HG02884 (cell line): Measurements from ENCODE around the gene WDR45B.
"Not testable (repeated sequence)": the region's sequence is repeated elsewhere in the genome, so short reads cannot be mapped to it uniquely, and the experiment has no call there.

Experiments
- ATAC-seq: cut with Tn5 transposase; IDR thresholded peaks from one replicate; pipeline ENCODE4 v1.9.1; 2021; ENCODE audit warnings: mild to moderate bottlenecking, moderate library complexity; ENCODE audit not compliant: unreplicated experiment

The WDR45B gene

DNA sequence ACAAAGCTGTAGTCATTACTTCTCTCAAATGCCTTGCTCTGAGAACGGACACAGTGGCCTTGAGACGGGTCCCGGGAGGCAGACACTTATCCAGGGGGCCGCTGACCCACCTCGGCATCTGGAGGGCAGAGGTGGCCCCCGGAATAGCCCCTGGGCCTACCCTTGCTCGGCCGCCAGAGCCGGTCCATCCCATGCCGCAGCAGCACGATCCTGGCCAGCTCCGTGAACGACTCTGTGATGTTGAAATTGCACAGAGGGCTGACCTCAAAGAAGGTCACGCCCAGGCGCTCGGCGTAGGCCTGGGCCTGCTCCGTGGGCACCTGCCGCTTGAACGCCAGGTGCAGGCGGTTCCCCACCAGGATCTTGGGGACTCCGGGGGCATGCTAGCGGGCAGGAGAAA is 10.1 kb upstream of the WDR45B start:
- ATAC-seq, result no peak

DNA sequence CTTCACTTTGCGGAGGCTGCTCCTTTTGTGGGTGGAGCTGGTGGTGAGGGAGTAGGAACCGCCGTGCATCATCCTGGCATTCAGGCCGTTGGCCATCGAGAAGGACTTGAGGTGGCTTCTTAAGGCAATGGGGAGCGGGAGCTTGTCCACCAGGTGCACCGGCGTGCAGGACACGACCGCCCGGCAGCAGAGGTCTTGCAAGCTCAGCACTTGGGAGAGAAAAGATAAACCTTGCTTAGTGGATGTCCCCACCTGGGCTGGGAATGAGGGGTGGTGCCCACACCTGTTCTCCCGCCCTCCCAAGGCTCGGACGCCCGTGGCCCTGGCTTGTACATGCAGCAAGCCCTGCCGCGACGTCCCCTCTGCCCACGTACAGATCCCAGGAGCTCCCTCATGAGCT is 9.7 kb upstream of the WDR45B start:
- no peak for ATAC-seq

- no peak for ATAC-seq
These were observed 8.0 kb upstream of the WDR45B start for GRCh38 chr17:82656266-82656665.

GRCh38 chr17:82655523-82655922 is 7.3 kb upstream of the WDR45B start:
- no peak for ATAC-seq

- ATAC-seq, result no peak
These were observed 6.8 kb upstream of the WDR45B start for GRCh38 chr17:82655038-82655479.

- ATAC-seq, result not testable (repeated sequence)
These were observed 6.4 kb upstream of the WDR45B start for GRCh38 chr17:82654611-82655010.

DNA sequence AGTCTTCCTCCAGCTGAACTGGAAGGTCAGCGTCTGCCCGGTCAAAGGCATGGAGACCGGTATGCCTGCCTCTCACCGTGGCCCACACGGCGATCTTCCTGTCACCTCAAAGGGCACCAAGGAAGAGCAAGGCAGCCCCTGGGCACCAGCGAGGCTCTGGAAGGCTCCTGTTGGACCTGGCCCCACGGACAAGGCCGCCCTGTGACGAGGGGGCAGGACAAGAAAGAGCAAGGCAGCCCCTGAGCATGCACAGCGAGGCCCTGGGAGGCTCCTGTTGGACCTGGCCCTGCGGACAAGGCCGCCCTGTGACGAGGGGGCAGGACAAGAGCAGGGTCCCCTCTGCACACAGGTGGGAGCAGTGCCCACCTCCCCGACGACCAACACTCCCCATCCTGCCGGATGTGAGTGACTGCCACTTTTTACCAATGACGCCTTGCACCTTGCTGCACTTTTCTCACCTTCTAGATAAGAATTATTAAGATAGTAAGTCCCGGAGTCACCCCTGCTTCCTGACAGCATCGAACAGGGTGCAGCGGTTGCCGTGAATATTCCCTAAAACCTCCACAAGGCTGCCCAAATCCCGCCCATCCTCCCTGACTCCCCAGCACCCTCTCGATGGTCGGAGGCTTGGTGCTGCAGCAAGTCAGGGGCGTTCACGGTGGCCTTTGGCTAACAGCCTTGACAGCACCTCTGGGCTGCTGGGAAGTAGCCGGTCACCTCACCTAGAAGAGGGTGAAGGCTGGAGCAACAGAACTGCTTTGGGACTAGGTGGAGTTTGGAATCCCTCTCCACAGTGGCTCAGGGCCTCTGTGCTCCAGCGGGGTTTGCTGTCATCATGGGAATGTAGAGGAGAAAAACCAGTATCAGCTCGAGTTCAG is 5.6 kb upstream of the WDR45B start:
- ATAC-seq, result no peak

- no peak for ATAC-seq
These were observed 2.5 kb upstream of the WDR45B start for GRCh38 chr17:82650723-82651122.

DNA sequence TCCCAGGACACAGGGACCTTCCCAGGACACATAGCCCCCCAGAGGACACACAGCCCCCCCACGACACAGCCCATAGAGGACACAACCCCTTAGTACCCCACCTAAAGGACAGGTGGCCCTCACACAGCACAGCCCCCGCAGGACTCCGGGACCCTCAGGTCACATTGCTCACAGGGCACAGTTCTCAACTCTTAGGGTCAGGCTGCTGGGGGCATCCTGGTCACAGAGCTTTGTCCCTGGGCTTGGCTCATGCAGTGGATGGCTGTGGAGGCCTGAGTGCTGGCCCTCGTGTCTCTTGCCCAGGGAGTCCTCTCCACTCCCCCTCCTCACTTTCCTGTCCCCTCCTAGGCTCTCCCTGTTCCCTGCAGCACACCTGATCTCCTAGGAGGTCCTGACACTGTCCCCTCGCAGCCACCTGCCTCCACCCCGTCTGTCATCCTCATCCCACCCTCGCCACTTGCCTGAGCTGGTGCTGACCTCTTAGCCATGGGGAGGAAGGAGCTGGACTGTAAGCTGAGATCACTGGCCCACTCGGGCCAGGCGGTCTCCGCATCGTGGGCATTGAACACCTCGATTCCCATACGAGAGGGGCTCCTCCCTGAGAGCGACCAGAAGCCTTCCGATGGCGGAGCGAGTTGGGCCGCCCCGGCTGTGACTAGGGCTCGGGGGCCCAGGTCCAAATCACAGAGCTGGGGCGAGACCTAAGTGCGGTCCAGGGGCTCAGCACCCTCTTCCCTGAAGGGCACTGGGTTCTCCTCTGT is 1.4 kb upstream of the WDR45B start:
- ATAC-seq, result no peak

DNA sequence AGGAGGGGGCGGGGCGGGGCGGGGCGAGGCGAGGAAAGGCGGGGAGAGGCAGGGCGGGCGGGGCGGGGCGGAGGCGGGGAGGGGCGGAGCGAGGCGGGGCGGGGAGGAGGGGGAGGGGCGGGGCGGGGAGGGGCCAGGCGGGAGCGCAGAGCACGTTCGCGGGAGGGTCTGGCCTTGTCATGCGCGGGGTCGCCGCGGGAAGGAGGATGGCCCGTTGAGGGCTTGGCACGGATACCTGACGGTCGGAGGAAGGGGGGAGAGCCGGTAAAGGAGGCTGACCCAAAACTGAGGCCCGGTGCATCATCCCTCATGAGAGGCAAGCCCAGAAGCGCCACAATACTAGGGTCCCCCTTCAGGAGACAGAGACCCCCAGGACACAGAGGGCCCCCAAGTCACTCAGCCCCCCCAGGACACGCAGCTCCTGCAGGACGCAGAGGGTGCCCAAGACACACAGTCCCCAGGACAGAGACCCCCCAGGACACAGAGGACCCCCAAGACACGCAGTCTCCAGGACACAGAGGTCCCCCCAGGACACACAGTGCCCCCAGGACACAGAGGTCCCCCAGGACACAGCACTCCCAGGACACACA is 593 bp upstream of the WDR45B start:
- ATAC-seq, result no peak

DNA sequence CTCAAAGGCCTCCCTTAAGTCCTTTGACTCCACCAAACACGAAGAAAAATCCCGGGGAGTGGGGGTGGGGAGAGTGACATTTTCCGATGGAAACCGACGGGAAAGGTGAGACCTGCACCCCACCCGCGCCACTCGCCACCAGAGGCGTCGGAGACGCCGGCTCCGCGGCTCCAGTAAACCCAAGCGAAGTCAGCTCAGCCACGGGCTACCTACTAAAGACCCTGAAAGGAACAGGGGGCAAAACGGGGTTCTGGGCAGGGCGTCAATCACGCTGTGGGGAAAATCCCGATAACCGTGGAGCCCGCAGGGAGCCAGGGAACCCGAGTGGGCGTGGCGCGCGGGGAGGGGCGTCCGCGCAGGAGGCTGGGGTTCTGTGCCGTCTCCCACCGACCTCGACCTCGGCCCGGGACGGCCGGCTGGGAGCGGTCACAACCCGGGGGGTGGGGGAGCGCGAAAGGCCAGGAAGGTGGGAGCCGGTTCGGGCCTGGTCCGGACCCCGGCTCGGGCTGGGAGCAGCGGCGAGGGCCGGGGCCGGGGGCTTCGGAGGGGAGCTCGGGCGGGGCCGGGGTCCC is 565 bp downstream of the WDR45B start:
- peak; percentile 28 for ATAC-seq

GRCh38 chr17:82645516-82645915 is 2.7 kb downstream of the WDR45B start:
- no peak for ATAC-seq

DNA sequence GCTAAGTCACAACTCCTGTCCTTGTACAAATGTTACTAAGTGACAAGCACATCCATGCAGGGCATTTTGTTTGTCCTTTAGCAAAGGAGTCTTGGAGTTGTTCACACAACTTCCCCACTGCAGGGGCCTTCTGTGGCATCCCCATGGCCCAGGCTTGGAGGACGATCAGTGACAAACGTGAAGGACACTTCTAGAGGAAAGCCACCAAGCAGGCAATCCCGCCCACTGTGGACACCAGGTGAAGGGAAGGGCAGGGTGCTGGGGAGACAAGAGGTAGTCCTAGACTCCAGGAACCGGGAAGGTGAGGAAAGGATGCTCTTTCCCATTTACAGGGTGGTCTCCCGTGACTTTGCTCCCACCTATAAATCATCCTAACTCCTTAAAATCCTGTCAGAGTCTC is 4.1 kb downstream of the WDR45B start:
- no peak for ATAC-seq

DNA sequence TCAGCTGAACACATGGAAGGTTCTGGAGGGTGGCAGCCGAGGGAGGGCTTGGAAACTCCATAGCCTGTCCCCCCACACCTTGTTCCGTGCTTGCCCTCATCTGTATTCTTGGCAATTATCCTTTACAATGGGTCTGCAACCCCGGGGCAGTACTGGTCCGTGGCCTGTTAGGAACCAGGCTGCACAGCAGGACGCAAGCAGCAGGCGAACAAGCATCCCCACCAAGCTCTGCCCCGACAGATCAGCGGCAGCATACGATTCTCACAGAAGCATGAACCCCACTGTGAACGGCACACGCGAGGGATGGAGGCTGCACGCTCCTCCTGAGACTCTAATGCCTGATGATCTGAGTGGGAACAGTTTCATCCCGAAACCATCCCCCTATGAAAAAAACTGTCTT is 6.2 kb downstream of the WDR45B start:
- no peak for ATAC-seq

DNA sequence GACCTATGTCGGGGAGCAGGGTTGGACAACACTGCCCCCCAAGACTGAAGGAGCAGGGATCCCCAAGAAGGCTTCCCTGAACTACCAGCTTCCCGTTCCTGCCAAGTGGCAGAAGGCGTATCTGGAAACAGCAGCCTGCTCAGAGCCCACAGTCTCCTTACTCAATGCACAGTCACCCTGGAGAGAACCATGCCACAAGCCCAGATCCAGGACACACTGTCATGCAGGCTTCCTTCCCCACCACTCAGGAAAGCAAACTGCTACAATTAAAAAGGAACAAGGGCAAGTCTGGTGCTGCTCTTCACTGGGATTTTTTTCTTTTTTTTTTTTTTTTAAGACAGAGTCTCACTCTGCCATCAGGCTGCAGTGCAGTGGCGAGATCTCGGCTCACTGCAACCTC is 8.2 kb downstream of the WDR45B start:
- ATAC-seq, result no peak

- ATAC-seq, result no peak
These were observed 8.6 kb downstream of the WDR45B start for GRCh38 chr17:82639628-82640027.

DNA sequence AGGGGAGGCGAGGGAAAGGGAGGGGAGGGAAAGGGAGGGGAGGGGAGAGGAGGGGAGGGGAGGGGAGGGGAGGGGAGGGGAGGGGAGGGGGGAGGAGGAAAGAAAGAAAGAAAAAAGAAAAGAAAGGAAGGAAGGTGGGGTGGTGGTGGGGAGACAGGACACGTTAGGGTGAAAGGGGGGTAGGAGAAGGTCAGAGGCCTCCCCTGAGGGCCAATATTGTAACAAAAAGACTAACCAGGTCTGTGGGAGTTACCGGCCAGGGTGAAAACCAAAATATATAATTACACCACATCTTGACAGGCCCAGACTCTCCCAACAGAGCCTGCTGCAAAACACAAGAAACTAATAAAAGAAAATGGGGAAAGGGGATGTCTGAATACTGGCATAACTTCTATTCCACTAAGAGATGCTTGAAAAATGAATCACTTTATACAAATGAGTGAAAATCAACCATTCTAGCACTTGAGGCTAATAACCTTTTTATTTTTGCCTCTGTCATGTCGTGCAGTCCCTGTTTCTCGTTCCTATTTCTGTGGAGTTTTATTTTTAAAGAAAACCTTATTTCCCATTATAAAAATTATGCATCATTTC is 10.0 kb downstream of the WDR45B start:
- ATAC-seq, result no peak

DNA sequence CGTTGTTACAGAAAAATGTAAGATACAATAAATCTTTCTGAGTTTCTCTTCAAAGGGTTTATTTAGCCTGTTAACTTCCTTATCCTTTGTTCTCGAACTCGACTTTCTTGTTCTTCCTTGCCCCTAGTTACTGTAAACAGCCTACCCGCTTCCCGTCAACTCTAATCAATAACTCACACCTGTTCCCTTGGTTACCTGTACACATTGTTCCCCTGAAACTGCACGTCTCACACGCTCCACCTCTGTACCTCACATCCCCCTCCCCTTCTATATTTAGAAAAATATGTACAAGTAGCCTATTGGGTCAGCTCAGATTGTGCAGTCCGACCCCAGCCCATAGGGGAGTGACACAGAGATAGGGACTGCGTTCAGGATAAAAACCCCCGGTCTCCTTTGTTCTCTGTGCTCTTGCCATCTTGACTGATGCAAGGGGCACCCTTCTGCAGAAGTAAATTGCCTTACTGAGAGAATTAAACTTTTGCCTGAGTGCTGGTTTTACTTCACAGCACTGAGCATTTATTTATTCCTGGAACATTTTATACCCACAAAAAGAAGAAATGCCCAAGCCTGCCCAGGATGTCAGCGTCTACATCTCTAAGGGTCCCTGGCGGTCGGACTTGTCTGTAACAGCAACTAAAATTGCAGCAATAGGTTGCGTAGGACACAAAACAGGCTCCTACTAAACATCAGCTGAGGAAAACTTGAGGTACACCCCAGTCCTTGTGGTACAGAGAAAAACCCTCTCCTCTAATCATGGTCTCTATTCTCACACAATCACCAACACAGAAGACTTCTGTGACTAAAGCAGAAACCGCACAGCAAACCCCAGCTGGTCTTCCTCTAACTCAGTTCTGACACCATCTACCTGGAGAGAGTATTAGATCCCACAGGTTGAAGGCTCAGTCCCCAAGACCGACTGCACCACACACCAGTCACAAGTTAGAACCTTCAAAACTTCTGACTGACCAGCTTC is 11.3 kb downstream of the WDR45B start:
- no peak for ATAC-seq

- ATAC-seq, result no peak
These were observed 14.9 kb downstream of the WDR45B start for GRCh38 chr17:82633343-82633742.

- no peak for ATAC-seq
These were observed 15.8 kb downstream of the WDR45B start for GRCh38 chr17:82632451-82632850.
